Glutamatergic neuron (in vitro differentiated cells): ENCODE measurements around the gene XCL2. TPM values are rescaled to one million over a fixed set of nuclear protein-coding genes. Genes with fewer than 3 reads are reported as not detected.

Experiments used
- DNase-seq: peaks from one replicate; pipeline ENCODE4 v3.0.0; 2022
- H3K27ac Mint-ChIP-seq: one replicate; pipeline ENCODE4 v1.8.0; 2020; ENCODE audit warnings: mild to moderate bottlenecking, mixed read lengths, inconsistent platforms; ENCODE audit not compliant: unreplicated experiment
- H3K27me3 Mint-ChIP-seq: one replicate; pipeline ENCODE4 v1.8.0; 2020; ENCODE audit warnings: mild to moderate bottlenecking, moderate library complexity, mixed read lengths, inconsistent platforms; ENCODE audit not compliant: unreplicated experiment
- H3K36me3 Mint-ChIP-seq: one replicate; pipeline ENCODE4 v1.8.0; 2020; ENCODE audit warnings: mild to moderate bottlenecking, mixed read lengths, inconsistent platforms; ENCODE audit not compliant: unreplicated experiment
- H3K4me1 Mint-ChIP-seq: one replicate; pipeline ENCODE4 v1.8.0; 2020; ENCODE audit warnings: mild to moderate bottlenecking, low read depth, mixed read lengths, inconsistent platforms; ENCODE audit not compliant: unreplicated experiment
- H3K4me3 Mint-ChIP-seq: one replicate; pipeline ENCODE4 v1.8.0; 2020; ENCODE audit warnings: mild to moderate bottlenecking, mixed read lengths, inconsistent platforms; ENCODE audit not compliant: unreplicated experiment
- H3K9me3 Mint-ChIP-seq: one replicate; pipeline ENCODE4 v1.8.0; 2020; ENCODE audit warnings: mild to moderate bottlenecking, moderate library complexity, mixed read lengths, inconsistent platforms; ENCODE audit not compliant: unreplicated experiment
- CTCF ChIP-seq: fragments of 200-600 bp; sonication (generic); IDR thresholded peaks from one replicate; pipeline ENCODE4 v1.5.0; 2021; ENCODE audit not compliant: partially characterized antibody, unreplicated experiment
- total RNA-seq: library from RNA; stranded (reverse); fragmentation: NEBNext Ultra II Directional; extraction: Animal tissue kit (Norgen Biotek cat#: 25700); gene quantifications from one replicate; pipeline ENCODE4 v1.2.1, GENCODE V29; 2021; ENCODE audit not compliant: unreplicated experiment

XCL2 gene
- total RNA-seq, 1 donor from 2014 or later, result not detected

GRCh38 chr1:168498956-168499687 is 44.7 kb downstream of the XCL2 start:
- no peak for TF ChIP-seq CTCF
- Mint-ChIP-seq H3K9me3 (peaks cover 1% of the 10 kb centered on the region), H3K4me3 (no peak overlapping the region), H3K27me3 (no peaks in the 10 kb centered on the region), H3K27ac (no peak overlapping the region), H3K36me3 (no peaks in the 10 kb centered on the region), H3K4me1 (no peaks in the 10 kb centered on the region)
- DNase-seq, result no peak

- Mint-ChIP-seq H3K9me3 (no peaks in the 10 kb centered on the region), H3K27me3 (no peaks in the 10 kb centered on the region), H3K27ac (no peak overlapping the region), H3K36me3 (no peaks in the 10 kb centered on the region), H3K4me3 (no peak overlapping the region), H3K4me1 (no peaks in the 10 kb centered on the region)
- no peak for TF ChIP-seq CTCF
- DNase-seq, result no peak
Measured at GRCh38 chr1:168498159-168498631, 45.6 kb downstream of the XCL2 start.

- Mint-ChIP-seq H3K27ac (no peak overlapping the region), H3K27me3 (no peaks in the 10 kb centered on the region), H3K4me1 (no peaks in the 10 kb centered on the region), H3K4me3 (no peak overlapping the region), H3K9me3 (no peaks in the 10 kb centered on the region), H3K36me3 (no peaks in the 10 kb centered on the region)
- TF ChIP-seq CTCF, result no peak
- DNase-seq, result no peak
Measured at GRCh38 chr1:168497376-168497950, 46.3 kb downstream of the XCL2 start.

- Mint-ChIP-seq H3K27ac (no peak overlapping the region), H3K4me1 (no peaks in the 10 kb centered on the region), H3K27me3 (no peaks in the 10 kb centered on the region), H3K36me3 (no peaks in the 10 kb centered on the region), H3K9me3 (no peaks in the 10 kb centered on the region), H3K4me3 (no peak overlapping the region)
- TF ChIP-seq CTCF, result no peak
- no peak for DNase-seq
Measured at GRCh38 chr1:168491527-168492164, 52.2 kb downstream of the XCL2 start.

Other genes starting within 250 kb of the XCL2 start
- not detected for gene XCL1, start 32.6 kb upstream of the XCL2 start, total RNA-seq
- not detected for gene DPT, start 185.2 kb upstream of the XCL2 start, total RNA-seq